Panc1 (cell line): ENCODE measurements around the gene NPDC1. TPM values are rescaled to one million over a fixed set of nuclear protein-coding genes. Genes with fewer than 3 reads are reported as not detected.

Experiments
- ATAC-seq: fragments of 200-7000 bp; cut with Tn5 transposase; 2 replicates; pipeline ENCODE4 v1.9.1; 2020; ENCODE audit warnings: mild to moderate bottlenecking, moderate library complexity
- BruUV-seq: library from RNA; stranded (reverse); fragments of 400-500 nt; replicated peaks from 2 replicates; lab custom pipeline; 2021; lab: Mats Ljungman, UMichigan
- CTCF ChIA-PET: fragments of 300-600 bp; sonication (Branson Sonifier 250); formaldehyde crosslinking; loops from one replicate; lab custom pipeline; 2022; ENCODE audit warnings: antibody characterized with exemption; lab: Charles Lee
- POLR2A ChIA-PET: fragments of 300-600 bp; sonication (Branson Sonifier 250); formaldehyde crosslinking; loops from one replicate; lab custom pipeline; 2022; ENCODE audit warnings: antibody characterized with exemption; lab: Charles Lee
- DNase-seq: peaks from one replicate; pipeline ENCODE4 v3.0.0-alpha.2; 2010; ENCODE audit warnings: low read depth, low spot score
- H3K27ac ChIP-seq: 2 replicates; pipeline ENCODE4 v1.5.1; 2011; ENCODE audit warnings: mild to moderate bottlenecking, low read length, inconsistent platforms
- H3K27me3 ChIP-seq: fragments of 200-500 bp; sonication (Bioruptor generic); 2 replicates; pipeline ENCODE4 v1.6.0; 2014; ENCODE audit warnings: low read length, inconsistent platforms; ENCODE audit not compliant: control insufficient read depth, insufficient read depth
- H3K36me3 ChIP-seq: fragments of 200-500 bp; sonication (Bioruptor generic); 2 replicates; pipeline ENCODE4 v1.5.1; 2014; ENCODE audit warnings: inconsistent platforms, mild to moderate bottlenecking, low read length, moderate library complexity; ENCODE audit not compliant: control insufficient read depth, insufficient read depth
- H3K4me1 ChIP-seq: 2 replicates; pipeline ENCODE4 v1.5.1; 2011; ENCODE audit warnings: inconsistent platforms, mild to moderate bottlenecking, low read length, moderate library complexity; ENCODE audit not compliant: control insufficient read depth, insufficient read depth
- H3K4me3 ChIP-seq, 2 experiments: 2 replicates each; pipeline ENCODE4 v1.5.1; 2011 to 2012; ENCODE audit warnings: low read depth in 2 of 2, low read length in 2 of 2, mild to moderate bottlenecking in 2 of 2, inconsistent platforms in 1 of 2, moderate library complexity in 1 of 2
- H3K9me3 ChIP-seq: fragments of 200-500 bp; sonication (Bioruptor generic); 2 replicates; pipeline ENCODE4 v1.5.1; 2014; ENCODE audit warnings: low read depth, mild to moderate bottlenecking, inconsistent platforms, low read length, moderate library complexity; ENCODE audit not compliant: control insufficient read depth, insufficient read depth
- CTCF ChIP-seq: fragments of 450-650 bp; IDR thresholded peaks from 2 replicates; pipeline ENCODE4 v1.5.1; 2017; ENCODE audit warnings: mild to moderate bottlenecking
- POLR2AphosphoS5 ChIP-seq: IDR thresholded peaks from 2 replicates; pipeline ENCODE4 v1.6.1; 2012; ENCODE audit warnings: mild to moderate bottlenecking, low read depth, low read length, moderate library complexity
- SIN3A ChIP-seq: IDR thresholded peaks from 2 replicates; pipeline ENCODE4 v1.6.1; 2012; ENCODE audit warnings: low read depth, mild to moderate bottlenecking, low read length, moderate library complexity, borderline replicate concordance; ENCODE audit not compliant: insufficient read depth
- TCF7L2 ChIP-seq: IDR thresholded peaks from 2 replicates; pipeline ENCODE4 v1.6.1; 2011; ENCODE audit warnings: mild to moderate bottlenecking, low read depth, low read length, inconsistent platforms
- in situ Hi-C: cut with HindIII; loops from 2 replicates; pipeline ENCODE4 v1.10.0; 2016; ENCODE audit warnings: low sequenced_read_pairs, low pct_unique_long_range_greater_than_20kb
- intact Hi-C: fragments of 100-400 bp; cut with micrococcal nuclease; formaldehyde crosslinking; loops from one replicate; pipeline ENCODE4 v1.10.0; 2022; ENCODE audit not compliant: unreplicated experiment
- total RNA-seq: library from RNA; stranded (reverse); gene quantifications from one replicate; pipeline ENCODE4 v1.2.1, GENCODE V29; 2021; ENCODE audit not compliant: unreplicated experiment
- TF ChIP-seq, protein P1 (sequence below), 2 experiments: IDR thresholded peaks; 2 replicates each; pipeline ENCODE4 v1.6.1; 2011 to 2012; ENCODE audit warnings: low read depth in 2 of 2, control low read depth in 1 of 2, low read length in 1 of 2, mild to moderate bottlenecking in 1 of 2, moderate library complexity in 1 of 2; ENCODE audit not compliant: insufficient read depth in 1 of 2

NPDC1 gene
- total RNA-seq, 1 experiment from 2014 or later = 43.5 TPM

GRCh38 chr9:137079401-137079787 is 33.4 kb upstream of the NPDC1 start:
- Histone ChIP-seq H3K4me1 (peaks cover 18% of the 10 kb centered on the region), H3K27me3 (no peaks in the 10 kb centered on the region), H3K9me3 (no peaks in the 10 kb centered on the region), H3K36me3 (no peaks in the 10 kb centered on the region; the same call in 1 of the 2 replicates), H3K27ac (no peak overlapping the region), H3K4me3 (no peak overlapping the region)
- no peak for ATAC-seq
- BruUV-seq = no TSS peak
- DNase-seq = no peak
- in situ Hi-C loops (no loop called here), intact Hi-C loops (no loop called here)
- no peak for TF ChIP-seq TCF7L2
- TF ChIP-seq POLR2AphosphoS5 = no peak
- no peak for TF ChIP-seq SIN3A
- TF ChIP-seq CTCF = no peak
- TF ChIP-seq, protein P1, sequence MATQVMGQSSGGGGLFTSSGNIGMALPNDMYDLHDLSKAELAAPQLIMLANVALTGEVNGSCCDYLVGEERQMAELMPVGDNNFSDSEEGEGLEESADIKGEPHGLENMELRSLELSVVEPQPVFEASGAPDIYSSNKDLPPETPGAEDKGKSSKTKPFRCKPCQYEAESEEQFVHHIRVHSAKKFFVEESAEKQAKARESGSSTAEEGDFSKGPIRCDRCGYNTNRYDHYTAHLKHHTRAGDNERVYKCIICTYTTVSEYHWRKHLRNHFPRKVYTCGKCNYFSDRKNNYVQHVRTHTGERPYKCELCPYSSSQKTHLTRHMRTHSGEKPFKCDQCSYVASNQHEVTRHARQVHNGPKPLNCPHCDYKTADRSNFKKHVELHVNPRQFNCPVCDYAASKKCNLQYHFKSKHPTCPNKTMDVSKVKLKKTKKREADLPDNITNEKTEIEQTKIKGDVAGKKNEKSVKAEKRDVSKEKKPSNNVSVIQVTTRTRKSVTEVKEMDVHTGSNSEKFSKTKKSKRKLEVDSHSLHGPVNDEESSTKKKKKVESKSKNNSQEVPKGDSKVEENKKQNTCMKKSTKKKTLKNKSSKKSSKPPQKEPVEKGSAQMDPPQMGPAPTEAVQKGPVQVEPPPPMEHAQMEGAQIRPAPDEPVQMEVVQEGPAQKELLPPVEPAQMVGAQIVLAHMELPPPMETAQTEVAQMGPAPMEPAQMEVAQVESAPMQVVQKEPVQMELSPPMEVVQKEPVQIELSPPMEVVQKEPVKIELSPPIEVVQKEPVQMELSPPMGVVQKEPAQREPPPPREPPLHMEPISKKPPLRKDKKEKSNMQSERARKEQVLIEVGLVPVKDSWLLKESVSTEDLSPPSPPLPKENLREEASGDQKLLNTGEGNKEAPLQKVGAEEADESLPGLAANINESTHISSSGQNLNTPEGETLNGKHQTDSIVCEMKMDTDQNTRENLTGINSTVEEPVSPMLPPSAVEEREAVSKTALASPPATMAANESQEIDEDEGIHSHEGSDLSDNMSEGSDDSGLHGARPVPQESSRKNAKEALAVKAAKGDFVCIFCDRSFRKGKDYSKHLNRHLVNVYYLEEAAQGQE (IDR thresholded peaks at IDR 0.05; ENCODE audit: insufficient read depth in 1 of 2, low read depth in 2 of 2, low read length in 1 of 2) = no peak
- ChIA-PET POLR2A (no interaction called here), CTCF (no interaction called here)

DNA sequence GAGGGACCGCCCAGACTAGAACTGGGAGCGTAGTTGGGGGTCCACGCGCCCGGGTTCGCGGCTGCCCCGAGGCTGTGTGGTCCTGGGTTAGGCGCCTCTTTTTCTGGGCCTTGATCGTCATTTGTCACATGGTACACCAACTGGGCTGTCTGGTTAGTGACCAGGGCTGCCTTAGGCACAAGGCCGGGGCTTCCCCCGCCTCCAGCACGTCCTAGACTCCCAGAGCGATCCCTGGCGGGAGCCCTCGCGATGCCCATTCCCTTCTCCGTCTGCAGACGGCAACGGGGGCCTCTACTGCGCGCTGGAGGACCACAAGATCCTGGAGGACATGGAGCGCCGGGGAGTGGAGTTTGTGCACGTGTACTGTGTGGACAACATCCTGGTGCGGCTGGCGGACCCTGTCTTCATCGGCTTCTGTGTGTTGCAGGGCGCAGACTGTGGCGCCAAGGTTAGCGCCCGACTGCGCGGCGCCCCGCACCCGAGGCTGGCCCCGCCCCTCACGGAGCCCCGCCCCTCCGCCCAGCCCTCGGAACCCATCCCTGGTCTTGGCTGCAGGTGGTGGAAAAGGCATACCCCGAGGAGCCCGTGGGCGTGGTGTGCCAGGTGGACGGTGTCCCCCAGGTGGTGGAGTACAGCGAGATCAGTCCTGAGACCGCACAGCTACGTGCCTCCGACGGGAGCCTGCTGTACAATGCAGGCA is 32.9 kb upstream of the NPDC1 start:
- CTCF ChIA-PET = no interaction called here
- POLR2A ChIA-PET = no interaction called here
- peak overlapping the region; percentile 54 to 57 for H3K4me3 ChIP-seq

More for the DNA sequence above, 32.9 kb upstream of the NPDC1 start:
- no peak for TF ChIP-seq CTCF
- TF ChIP-seq, protein P1 (IDR thresholded peaks at IDR 0.05; ENCODE audit: insufficient read depth in 1 of 2, low read depth in 2 of 2, low read length in 1 of 2) = no peak
- TF ChIP-seq SIN3A = no peak
- no peak for TF ChIP-seq TCF7L2
- BruUV-seq = no TSS peak
- no peak for DNase-seq
- intact Hi-C loops = no loop called here
- in situ Hi-C loops = no loop called here
- no peaks in the 10 kb centered on the region for H3K9me3 ChIP-seq
- no peak overlapping the region; the same call in 1 of the 2 replicates for H3K27ac ChIP-seq
- H3K36me3 ChIP-seq = no peaks in the 10 kb centered on the region; the same call in 1 of the 2 replicates
- ATAC-seq = no peak
- H3K27me3 ChIP-seq = no peaks in the 10 kb centered on the region
- H3K4me1 ChIP-seq = peaks cover 14% of the 10 kb centered on the region
